ENCODE results near the gene ITGB7.

- TF ChIP-seq TCF7L2 (IDR thresholded peaks at IDR 0.05; ENCODE audit: low read depth, low read length) (no peak), CTCF (IDR thresholded peaks at IDR 0.05) (no peak), REST (IDR thresholded peaks at IDR 0.05; ENCODE audit: insufficient read depth in 1 of 2, low read depth in 2 of 2, low read length in 1 of 2) (no peak), POLR2AphosphoS5 (IDR thresholded peaks at IDR 0.05; ENCODE audit: low read depth, low read length) (no peak), SIN3A (IDR thresholded peaks at IDR 0.05; ENCODE audit: borderline replicate concordance, insufficient read depth, low read depth, low read length) (no peak)
Observed at GRCh38 chr12:53152390-53152789, 54.7 kb downstream of the ITGB7 start.

All from Panc1 (cell line).